SK-N-SH (cell line): ENCODE results near the gene PSMB2. TPM values are rescaled to one million over a fixed set of nuclear protein-coding genes. Genes with fewer than 3 reads are reported as not detected.

Source experiments
- CTCF ChIA-PET: fragments of 300-600, 350-600 bp; formaldehyde crosslinking; extraction: SDS; loops from one replicate; lab custom pipeline; 2021; lab: Yijun Ruan, JAX
- POLR2A ChIA-PET: fragments of 350-600 bp; sonication (Branson Sonifier 250); formaldehyde crosslinking; extraction: SDS; loops from one replicate; lab custom pipeline; 2020; ENCODE audit warnings: antibody characterized with exemption, inconsistent platforms; lab: Yijun Ruan, JAX
- DNase-seq: peaks from one replicate; pipeline ENCODE4 v3.0.0; 2012
- H2AFZ ChIP-seq: fragments of 200-600 bp; sonication (generic); 2 replicates; pipeline ENCODE4 v1.8.1; 2016; ENCODE audit warnings: antibody characterized with exemption, mild to moderate bottlenecking, low read depth
- H3F3A ChIP-seq: fragments of 200-600 bp; sonication (generic); replicated peaks from 2 replicates; pipeline ENCODE3; 2016; ENCODE audit warnings: antibody characterized with exemption, mild to moderate bottlenecking; ENCODE audit not compliant: insufficient read depth
- H3K27ac ChIP-seq, 2 experiments: fragments of 200-500 bp in 1 of 2; fragments of 200-600 bp in 1 of 2; sonication (Bioruptor generic) in 1 of 2; sonication (generic), shearing (Covaris generic) in 1 of 2; 2 replicates each; pipeline versions ENCODE4 v1.5.1 to v1.6.1; 2014 to 2016; ENCODE audit warnings: low read depth in 2 of 2, inconsistent platforms in 1 of 2, low read length in 1 of 2, mild to moderate bottlenecking in 1 of 2, mixed read lengths in 1 of 2
- H3K27me3 ChIP-seq: fragments of 200-600 bp; sonication (generic), shearing (Covaris generic); 2 replicates; pipeline ENCODE4 v1.6.1; 2016; ENCODE audit warnings: mixed run types; ENCODE audit not compliant: insufficient read depth
- H3K36me3 ChIP-seq, 2 experiments: fragments of 200-500 bp in 1 of 2; fragments of 200-600 bp in 1 of 2; sonication (Bioruptor generic) in 1 of 2; sonication (generic) in 1 of 2; replicated peaks in 1 of 2; 2 replicates each; pipeline versions ENCODE3 to v1.5.1; 2014 to 2016; ENCODE audit warnings: low read length in 1 of 2, mild to moderate bottlenecking in 1 of 2; ENCODE audit not compliant: insufficient read depth in 2 of 2, control insufficient read depth in 1 of 2
- H3K4me1 ChIP-seq, 2 experiments: fragments of 200-500 bp in 1 of 2; fragments of 200-600 bp in 1 of 2; sonication (Bioruptor generic) in 1 of 2; sonication (generic), shearing (Covaris generic) in 1 of 2; 2 replicates each; pipeline versions ENCODE4 v1.5.1 to v1.6.1; 2014 to 2016; ENCODE audit warnings: low read depth in 1 of 2, low read length in 1 of 2, mixed run types in 1 of 2; ENCODE audit not compliant: insufficient read depth in 2 of 2, control insufficient read depth in 1 of 2
- H3K4me2 ChIP-seq: fragments of 200-600 bp; sonication (generic), shearing (Covaris generic); 2 replicates; pipeline ENCODE4 v1.6.1; 2017; ENCODE audit warnings: mixed run types
- H3K4me3 ChIP-seq, 2 experiments: fragments of 200-500 bp in 1 of 2; fragments of 200-600 bp in 1 of 2; sonication (Bioruptor generic) in 1 of 2; sonication (generic), shearing (Covaris generic) in 1 of 2; 2 replicates each; pipeline versions ENCODE4 v1.5.1 to v1.8.1; 2014 to 2016; ENCODE audit warnings: low read depth in 2 of 2, inconsistent platforms in 1 of 2, low read length in 1 of 2, mild to moderate bottlenecking in 1 of 2, mixed read lengths in 1 of 2, moderate library complexity in 1 of 2
- H3K79me2 ChIP-seq: fragments of 200-600 bp; sonication (generic); 2 replicates; pipeline ENCODE4 v1.8.1; 2017; ENCODE audit warnings: mild to moderate bottlenecking; ENCODE audit not compliant: insufficient read depth
- H3K9ac ChIP-seq: fragments of 200-600 bp; sonication (generic); 2 replicates; pipeline ENCODE4 v1.6.1; 2017; ENCODE audit warnings: mixed run types
- H3K9me2 ChIP-seq: fragments of 200-600 bp; sonication (generic); 2 replicates; pipeline ENCODE4 v1.6.1; 2017; ENCODE audit warnings: mixed run types
- H3K9me3 ChIP-seq: fragments of 200-600 bp; sonication (generic); 2 replicates; pipeline ENCODE4 v1.6.1; 2017; ENCODE audit warnings: mixed run types, mild to moderate bottlenecking, moderate library complexity
- H4K20me1 ChIP-seq: fragments of 200-600 bp; sonication (generic); 2 replicates; pipeline ENCODE4 v1.6.1; 2017; ENCODE audit warnings: mild to moderate bottlenecking, mixed run types; ENCODE audit not compliant: insufficient read depth
- ELF1 ChIP-seq: IDR thresholded peaks from 2 replicates; pipeline ENCODE4 v1.4.0; 2012
- EP300 ChIP-seq, 2 experiments: IDR thresholded peaks; 2 replicates each; pipeline versions ENCODE4 v1.4.0 to v1.6.1; 2012; ENCODE audit warnings: borderline replicate concordance in 1 of 2, low read depth in 1 of 2, low read length in 1 of 2
- EZH2phosphoT487 ChIP-seq: fragments of 200-600 bp; sonication (generic); IDR thresholded peaks from 2 replicates; pipeline ENCODE4 v1.6.1; 2017; ENCODE audit warnings: low read depth, mixed run types, mild to moderate bottlenecking, antibody characterized with exemption, moderate library complexity, borderline replicate concordance
- FOXM1 ChIP-seq: IDR thresholded peaks from 2 replicates; pipeline ENCODE4 v1.4.0; 2012; ENCODE audit warnings: low read depth, mild to moderate bottlenecking
- GABPA ChIP-seq: IDR thresholded peaks from 2 replicates; pipeline ENCODE4 v1.4.0; 2012; ENCODE audit warnings: low read depth, mild to moderate bottlenecking
- JUND ChIP-seq: IDR thresholded peaks from 2 replicates; pipeline ENCODE4 v1.4.0; 2012
- MEF2A ChIP-seq: IDR thresholded peaks from 2 replicates; pipeline ENCODE4 v1.4.0; 2012; ENCODE audit warnings: low read depth, borderline replicate concordance
- MXI1 ChIP-seq: IDR thresholded peaks from 2 replicates; pipeline ENCODE4 v1.6.1; 2012; ENCODE audit warnings: mild to moderate bottlenecking, low read depth, low read length, improper control_type of control experiment
- NFIC ChIP-seq: IDR thresholded peaks from 2 replicates; pipeline ENCODE4 v1.4.0; 2012; ENCODE audit warnings: borderline replicate concordance
- NRF1 ChIP-seq: IDR thresholded peaks from 2 replicates; pipeline ENCODE4 v1.6.1; 2012; ENCODE audit warnings: low read depth, mild to moderate bottlenecking, low read length
- POLR2AphosphoS5 ChIP-seq: IDR thresholded peaks from 2 replicates; pipeline ENCODE4 v1.6.1; 2012; ENCODE audit warnings: low read depth, low read length
- RAD21 ChIP-seq: IDR thresholded peaks from 2 replicates; pipeline ENCODE4 v1.6.1; 2012; ENCODE audit warnings: mild to moderate bottlenecking, low read length
- REST ChIP-seq: IDR thresholded peaks from 2 replicates; pipeline ENCODE4 v1.6.1; 2012; ENCODE audit warnings: mild to moderate bottlenecking, low read depth, low read length, moderate library complexity
- SIN3A ChIP-seq: IDR thresholded peaks from 2 replicates; pipeline ENCODE4 v1.6.1; 2012; ENCODE audit warnings: low read depth, mild to moderate bottlenecking, low read length, moderate library complexity, borderline replicate concordance
- SMC3 ChIP-seq: IDR thresholded peaks from 2 replicates; pipeline ENCODE4 v1.6.1; 2012; ENCODE audit warnings: low read depth, low read length, improper control_type of control experiment
- TAF1 ChIP-seq: IDR thresholded peaks from 2 replicates; pipeline ENCODE4 v1.6.1; 2012; ENCODE audit warnings: low read depth, mild to moderate bottlenecking, low read length, moderate library complexity, borderline replicate concordance
- YY1 ChIP-seq: IDR thresholded peaks from 2 replicates; pipeline ENCODE4 v1.4.0; 2012; ENCODE audit warnings: low read depth, mild to moderate bottlenecking
- ZBTB33 ChIP-seq: IDR thresholded peaks from 2 replicates; pipeline ENCODE4 v1.4.0; 2012; ENCODE audit warnings: low read depth, borderline replicate concordance
- WGBS: methylation state at CpG from one replicate; pipeline ENCODE4 v1.1.6; 2017; ENCODE audit warnings: low lambda C conversion rate; 5-methylcytosine and 5-hydroxymethylcytosine counted together
- polyA plus RNA-seq, 3 experiments: library from polyadenylated mRNA; depleted of rRNA; stranded (reverse); fragments of >200 nt; gene quantifications; 2 replicates each; pipeline ENCODE4 v1.2.3, GENCODE V29; 2012

PSMB2 gene
- polyA plus RNA-seq, 1 of the 3 experiments (the other 2 are of a cell fraction), result 83.5 TPM

- WGBS, result 96% methylated on average over 3 of the region's 3 CpGs
- Histone ChIP-seq H3K4me2 (no peak overlapping the region), H3K36me3 (peaks cover 33 to 45% of the 10 kb centered on the region in 2 experiments), H4K20me1 (peaks cover 8% of the 10 kb centered on the region), H3K27me3 (no peaks in the 10 kb centered on the region), H3K9me3 (no peaks in the 10 kb centered on the region), H3K79me2 (peaks cover 23% of the 10 kb centered on the region), H3K9ac (no peak overlapping the region), H3K4me1 (peaks cover 4 to 10% of the 10 kb centered on the region in 2 experiments; a peak in 3 of 4 replicates), H3K4me3 (no peak overlapping the region), H3F3A (peaks cover 8% of the 10 kb centered on the region), H3K27ac (no peak overlapping the region), H2AFZ (no peak overlapping the region), H3K9me2 (no peaks in the 10 kb centered on the region)
- DNase-seq, result no peak
- CTCF ChIA-PET, result interaction anchor here (0.5 to 1.3 kb wide), 5 partner anchors 10 to 149 kb away, joined by 3 to 4 read pairs (median 3); partner anchors contain the start of gene NCDN
- POLR2A ChIA-PET, result interaction anchor here (1.1 kb wide), 1 partner anchor 23 kb away, joined by 3 read pairs; no protein-coding TSS in a partner anchor
- TF ChIP-seq ELF1, result no peak
- TF ChIP-seq MEF2A, result no peak
- no peak for TF ChIP-seq NRF1
- no peak for TF ChIP-seq REST
- TF ChIP-seq POLR2AphosphoS5, result no peak
- TF ChIP-seq EZH2phosphoT487, result no peak
- no peak for TF ChIP-seq FOXM1
- no peak for TF ChIP-seq RAD21
- TF ChIP-seq ZBTB33, result no peak
- TF ChIP-seq JUND, result no peak
- TF ChIP-seq SIN3A, result no peak
These were observed 40.7 kb downstream of the PSMB2 start for GRCh38 chr1:35600593-35600992.

- peak overlapping the region in 1 of 2 experiments; percentile 2; a peak in 1 of 4 replicates for H3K27ac ChIP-seq
- H3K36me3 ChIP-seq, result peaks cover 29 to 36% of the 10 kb centered on the region in 2 experiments
- H4K20me1 ChIP-seq, result no peaks in the 10 kb centered on the region
- H3K4me3 ChIP-seq, result no peak overlapping the region
- ChIA-PET CTCF (interaction anchor here (0.7 to 1.5 kb wide), 6 partner anchors 9 to 148 kb away, joined by 3 read pairs; no protein-coding TSS in a partner anchor), POLR2A (no interaction called here)
- no peaks in the 10 kb centered on the region for H3K9me2 ChIP-seq
- H3F3A ChIP-seq, result peaks cover 5% of the 10 kb centered on the region
- no peak overlapping the region for H2AFZ ChIP-seq
- no peak overlapping the region for H3K4me2 ChIP-seq
- no peaks in the 10 kb centered on the region for H3K9me3 ChIP-seq
- WGBS, result 96% methylated on average over 3 of the region's 3 CpGs
- no peak for DNase-seq
- peaks cover 0 to 4% of the 10 kb centered on the region in 2 experiments; a peak in 1 of 4 replicates for H3K4me1 ChIP-seq
- no peaks in the 10 kb centered on the region for H3K27me3 ChIP-seq
- no peak overlapping the region for H3K9ac ChIP-seq
- H3K79me2 ChIP-seq, result peaks cover 11% of the 10 kb centered on the region
- TF ChIP-seq YY1 (no peak), POLR2AphosphoS5 (no peak), RAD21 (no peak), NFIC (no peak), TAF1 (no peak), GABPA (no peak), MXI1 (no peak), SMC3 (no peak), EP300 (IDR thresholded peaks at IDR 0.05; ENCODE audit: borderline replicate concordance in 1 of 2, low read depth in 1 of 2, low read length in 1 of 2) (no peak), EZH2phosphoT487 (no peak), REST (no peak)
These were observed 41.9 kb downstream of the PSMB2 start for GRCh38 chr1:35599411-35599810.
